H9 (cell line): ENCODE data around the gene NPAS2. TPM values are rescaled to one million over a fixed set of nuclear protein-coding genes. Genes with fewer than 3 reads are reported as not detected.

Experiments
- DNase-seq: peaks from one replicate; pipeline ENCODE4 v3.0.0-alpha.2; 2017
- H2AFZ ChIP-seq: one replicate; pipeline ENCODE4 v1.6.1; 2013; ENCODE audit warnings: mild to moderate bottlenecking, low read length, control low read depth, moderate library complexity
- H2AK5ac ChIP-seq: 2 replicates; pipeline ENCODE4 v1.6.1; 2013; ENCODE audit warnings: low read length, control low read depth, mixed read lengths; ENCODE audit not compliant: insufficient read length
- H2BK120ac ChIP-seq: one replicate; pipeline ENCODE4 v1.6.1; 2013; ENCODE audit warnings: low read depth, mild to moderate bottlenecking, low read length, control low read depth, inconsistent platforms; ENCODE audit not compliant: poor library complexity, severe bottlenecking
- H2BK12ac ChIP-seq: 2 replicates; pipeline ENCODE4 v1.6.1; 2013; ENCODE audit warnings: low read length, control low read depth, mixed read lengths, low read depth; ENCODE audit not compliant: insufficient read length
- H2BK15ac ChIP-seq: 2 replicates; pipeline ENCODE4 v1.6.1; 2013; ENCODE audit warnings: low read depth, low read length, control low read depth
- H2BK20ac ChIP-seq: one replicate; pipeline ENCODE4 v1.6.1; 2013; ENCODE audit warnings: low read depth, mild to moderate bottlenecking, low read length, control low read depth, inconsistent platforms; ENCODE audit not compliant: poor library complexity, severe bottlenecking
- H2BK5ac ChIP-seq: 2 replicates; pipeline ENCODE4 v1.6.1; 2013; ENCODE audit warnings: low read length, control low read depth, mixed read lengths; ENCODE audit not compliant: insufficient read length
- H3K14ac ChIP-seq: 2 replicates; pipeline ENCODE4 v1.6.1; 2013; ENCODE audit warnings: low read length, control low read depth; ENCODE audit not compliant: insufficient read depth
- H3K18ac ChIP-seq: 2 replicates; pipeline ENCODE4 v1.6.1; 2013; ENCODE audit warnings: low read depth, mild to moderate bottlenecking, mixed read lengths, low read length, control low read depth; ENCODE audit not compliant: insufficient read length
- H3K23ac ChIP-seq: 2 replicates; pipeline ENCODE4 v1.6.1; 2013; ENCODE audit warnings: low read length, control low read depth, mixed read lengths, low read depth; ENCODE audit not compliant: insufficient read length
- H3K23me2 ChIP-seq: 2 replicates; pipeline ENCODE4 v1.6.1; 2013; ENCODE audit warnings: low read depth, mild to moderate bottlenecking, mixed read lengths, low read length, control low read depth; ENCODE audit not compliant: insufficient read length, poor library complexity, severe bottlenecking
- H3K27ac ChIP-seq: 2 replicates; pipeline ENCODE4 v1.5.1; 2013; ENCODE audit warnings: low read length, control low read depth, mixed read lengths, low read depth; ENCODE audit not compliant: insufficient read length
- H3K27me3 ChIP-seq: 2 replicates; pipeline ENCODE4 v1.6.1; 2013; ENCODE audit warnings: low read length, control low read depth, inconsistent platforms; ENCODE audit not compliant: insufficient read depth
- H3K4ac ChIP-seq: 2 replicates; pipeline ENCODE4 v1.6.1; 2013; ENCODE audit warnings: low read depth, mild to moderate bottlenecking, control low read depth, inconsistent platforms, low read length, moderate library complexity
- H3K4me1 ChIP-seq: 2 replicates; pipeline ENCODE4 v1.6.1; 2013; ENCODE audit warnings: low read length, control low read depth, inconsistent platforms; ENCODE audit not compliant: insufficient read depth
- H3K4me2 ChIP-seq: 2 replicates; pipeline ENCODE4 v1.6.1; 2013; ENCODE audit warnings: low read length, control low read depth, mixed read lengths; ENCODE audit not compliant: insufficient read length, insufficient read depth
- H3K56ac ChIP-seq: 2 replicates; pipeline ENCODE4 v1.6.1; 2013; ENCODE audit warnings: low read depth, mild to moderate bottlenecking, mixed read lengths, low read length, control low read depth; ENCODE audit not compliant: insufficient read length
- H3K79me1 ChIP-seq: 2 replicates; pipeline ENCODE4 v1.6.1; 2013; ENCODE audit warnings: low read depth, mild to moderate bottlenecking, moderate library complexity, low read length, control low read depth, inconsistent platforms; ENCODE audit not compliant: insufficient read depth, poor library complexity, severe bottlenecking
- H3K79me2 ChIP-seq: 2 replicates; pipeline ENCODE4 v1.6.1; 2013; ENCODE audit warnings: low read length, control low read depth, inconsistent platforms; ENCODE audit not compliant: insufficient read depth
- H3K9ac ChIP-seq: 2 replicates; pipeline ENCODE4 v1.6.1; 2013; ENCODE audit warnings: low read length, control low read depth, mixed read lengths; ENCODE audit not compliant: insufficient read length; ENCODE audit errors: extremely low read depth
- H3K9me3 ChIP-seq: one replicate; pipeline ENCODE4 v1.6.1; 2013; ENCODE audit warnings: low read depth, low read length, inconsistent platforms; ENCODE audit not compliant: control insufficient read depth
- H3T11ph ChIP-seq: one replicate; pipeline ENCODE4 v1.6.1; 2013; ENCODE audit warnings: mild to moderate bottlenecking, low read length, control low read depth, inconsistent platforms
- H4K20me1 ChIP-seq: one replicate; pipeline ENCODE4 v1.6.1; 2013; ENCODE audit not compliant: control insufficient read depth, insufficient read length, insufficient read depth
- H4K5ac ChIP-seq: 2 replicates; pipeline ENCODE4 v1.6.1; 2013; ENCODE audit warnings: low read depth, mild to moderate bottlenecking, mixed read lengths, low read length, control low read depth; ENCODE audit not compliant: insufficient read length
- H4K8ac ChIP-seq: replicated peaks from 2 replicates; pipeline ENCODE4 v1.6.1; 2013; ENCODE audit warnings: low read length, control low read depth, mixed read lengths, low read depth; ENCODE audit not compliant: insufficient read length
- H4K91ac ChIP-seq: 2 replicates; pipeline ENCODE4 v1.6.1; 2013; ENCODE audit warnings: low read depth, mild to moderate bottlenecking, moderate library complexity, mixed read lengths, low read length, control low read depth; ENCODE audit not compliant: insufficient read length
- H3K27ac Mint-ChIP-seq, 3 experiments: 2 replicates in 2 of 3; 3 replicates in 1 of 3; pipeline ENCODE4 v1.8.0; 2020 to 2021; ENCODE audit warnings: mixed read lengths in 3 of 3, mild to moderate bottlenecking in 1 of 3, moderate library complexity in 1 of 3
- H3K27me3 Mint-ChIP-seq: 2 replicates; pipeline ENCODE4 v1.8.0; 2021; ENCODE audit warnings: low read depth, mild to moderate bottlenecking, moderate library complexity, mixed read lengths
- H3K36me3 Mint-ChIP-seq, 3 experiments: 2 replicates in 2 of 3; 3 replicates in 1 of 3; pipeline ENCODE4 v1.8.0; 2020 to 2021; ENCODE audit warnings: low read depth in 3 of 3, mixed read lengths in 3 of 3; ENCODE audit not compliant: insufficient read depth in 1 of 3
- H3K4me1 Mint-ChIP-seq, 2 experiments: 2 replicates each; pipeline ENCODE4 v1.8.0; 2020; ENCODE audit warnings: mixed read lengths in 2 of 2
- H3K4me3 Mint-ChIP-seq, 2 experiments: 2 replicates in 1 of 2; 3 replicates in 1 of 2; pipeline ENCODE4 v1.8.0; 2020 to 2021; ENCODE audit warnings: mild to moderate bottlenecking in 2 of 2, mixed read lengths in 2 of 2, moderate library complexity in 1 of 2
- H3K9me3 Mint-ChIP-seq, 2 experiments: 2 replicates in 1 of 2; 3 replicates in 1 of 2; pipeline ENCODE4 v1.8.0; 2020; ENCODE audit warnings: mild to moderate bottlenecking in 2 of 2, mixed read lengths in 2 of 2, moderate library complexity in 1 of 2
- CTCF ChIP-seq: fragments of 200-600 bp; sonication (generic); conservative IDR thresholded peaks from 3 replicates; pipeline ENCODE4 v1.8.0; 2021; ENCODE audit warnings: antibody characterized with exemption, mild to moderate bottlenecking
- WGBS: extraction: QIAGEN DNeasy Blood & Tissue Kit; methylation state at CpG from one replicate; pipeline ENCODE4 v1.1.7; 2013; ENCODE audit warnings: missing lambda C conversion rate, low lambda C conversion rate, mixed read lengths; ENCODE audit not compliant: insufficient read length; ENCODE audit errors: extremely low coverage; 5-methylcytosine and 5-hydroxymethylcytosine counted together
- total RNA-seq: library from RNA; stranded (reverse); gene quantifications from 2 replicates; pipeline ENCODE4 v1.2.1, GENCODE V29; 2021

NPAS2 gene
- total RNA-seq, 1 experiment from 2014 or later, result 1.3 TPM

GRCh38 chr2:100822587-100823248 is 2.8 kb downstream of the NPAS2 start:
- Histone ChIP-seq H3K4me2 (no peak overlapping the region), H2BK15ac (no peak overlapping the region), H3K14ac (no peak overlapping the region), H2BK12ac (no peak overlapping the region), H2BK120ac (no peak overlapping the region), H3K27me3 (peaks cover 23% of the 10 kb centered on the region), H3K79me2 (no peaks in the 10 kb centered on the region), H3K23ac (no peak overlapping the region), H3K4me1 (peaks cover 3% of the 10 kb centered on the region; the same call in 1 of the 2 replicates), H3K27ac (no peak overlapping the region), H4K91ac (no peak overlapping the region), H3K9me3 (no peaks in the 10 kb centered on the region), H3K23me2 (peaks cover 23% of the 10 kb centered on the region), H2BK20ac (no peak overlapping the region), H3K79me1 (no peaks in the 10 kb centered on the region), H4K5ac (no peak overlapping the region), H3K56ac (no peak overlapping the region), H2AFZ (no peak overlapping the region), H2BK5ac (no peak overlapping the region), H3K9ac (no peak overlapping the region), H4K20me1 (no peaks in the 10 kb centered on the region), H4K8ac (no peak overlapping the region), H3K18ac (no peak overlapping the region), H2AK5ac (no peak overlapping the region), H3T11ph (no peak overlapping the region), H3K4ac (no peak overlapping the region)
- Mint-ChIP-seq H3K9me3 (no peaks in the 10 kb centered on the region; a peak in 1 of 5 replicates), H3K4me1 (peaks cover 11 to 35% of the 10 kb centered on the region in 2 experiments), H3K27ac (no peak overlapping the region), H3K36me3 (no peaks in the 10 kb centered on the region), H3K4me3 (no peak overlapping the region), H3K27me3 (peaks cover 65% of the 10 kb centered on the region)
- DNase-seq, result no peak
- TF ChIP-seq CTCF, result no peak
- no CpG with 5 or more reads among the region's 9 CpGs for WGBS
